Neutrophil (primary cell): ENCODE data around the gene FNDC4.

Experiments used
- H3K27ac ChIP-seq: fragments of 200-600 bp; sonication (generic); 2 replicates; pipeline ENCODE4 v1.5.1; 2016; ENCODE audit warnings: mild to moderate bottlenecking, moderate library complexity
- H3K27me3 ChIP-seq: fragments of 200-600 bp; sonication (generic); 2 replicates; pipeline ENCODE4 v1.6.0; 2016; ENCODE audit warnings: mild to moderate bottlenecking
- H3K36me3 ChIP-seq: fragments of 200-600 bp; sonication (generic); 2 replicates; pipeline ENCODE4 v1.5.1; 2017
- H3K4me1 ChIP-seq, 2 experiments: fragments of 200-600 bp in 1 of 2; sonication (generic) in 1 of 2; 1 replicate in 1 of 2; 2 replicates in 1 of 2; pipeline versions ENCODE4 v1.5.1 to v1.6.1; 2013 to 2016; ENCODE audit warnings: low read depth in 1 of 2, low read length in 1 of 2, mild to moderate bottlenecking in 1 of 2, moderate library complexity in 1 of 2; ENCODE audit not compliant: control insufficient read depth in 1 of 2, insufficient read depth in 1 of 2
- H3K4me3 ChIP-seq, 2 experiments: fragments of 200-600 bp in 1 of 2; sonication (generic) in 1 of 2; 1 replicate in 1 of 2; 2 replicates in 1 of 2; pipeline ENCODE4 v1.5.1; 2013 to 2016; ENCODE audit warnings: low read depth in 1 of 2, low read length in 1 of 2, mild to moderate bottlenecking in 1 of 2, moderate library complexity in 1 of 2
- H3K9me3 ChIP-seq: fragments of 200-600 bp; sonication (generic); 2 replicates; pipeline ENCODE4 v1.5.1; 2016
- CTCF ChIP-seq: fragments of 200-600 bp; sonication (generic); IDR thresholded peaks from 2 replicates; pipeline ENCODE4 v1.5.1; 2016; ENCODE audit warnings: antibody characterized with exemption

FNDC4 gene

GRCh38 chr2:27464443-27464842, 30.6 kb downstream of the FNDC4 start:
- Histone ChIP-seq H3K36me3 (no peaks in the 10 kb centered on the region), H3K27ac (no peak overlapping the region)
- no peak for TF ChIP-seq CTCF

GRCh38 chr2:27461118-27461517, 33.9 kb downstream of the FNDC4 start:
- no peak overlapping the region for H3K27ac ChIP-seq
- H3K4me3 ChIP-seq, result no peak overlapping the region
- peaks cover 11% of the 10 kb centered on the region for H3K36me3 ChIP-seq
- H3K4me1 ChIP-seq, result no peaks in the 10 kb centered on the region
- no peaks in the 10 kb centered on the region for H3K9me3 ChIP-seq
- H3K27me3 ChIP-seq, result no peaks in the 10 kb centered on the region
- no peak for TF ChIP-seq CTCF

More at GRCh38 chr2:27464443-27464842, 30.6 kb downstream of the FNDC4 start:
- Histone ChIP-seq H3K4me1 (no peaks in the 10 kb centered on the region), H3K4me3 (no peak overlapping the region), H3K9me3 (no peaks in the 10 kb centered on the region), H3K27me3 (no peaks in the 10 kb centered on the region)

GRCh38 chr2:27453968-27454367, 41.0 kb downstream of the FNDC4 start:
- Histone ChIP-seq H3K9me3 (no peaks in the 10 kb centered on the region), H3K36me3 (peaks cover 15% of the 10 kb centered on the region), H3K27ac (no peak overlapping the region), H3K27me3 (no peaks in the 10 kb centered on the region), H3K4me3 (no peak overlapping the region), H3K4me1 (no peaks in the 10 kb centered on the region)
- TF ChIP-seq CTCF, result no peak

GRCh38 chr2:27451095-27451494, 43.9 kb downstream of the FNDC4 start:
- H3K4me1 ChIP-seq, result no peaks in the 10 kb centered on the region
- no peak overlapping the region for H3K4me3 ChIP-seq
- no peak for TF ChIP-seq CTCF
- H3K27ac ChIP-seq, result no peak overlapping the region
- peaks cover 4% of the 10 kb centered on the region for H3K36me3 ChIP-seq
- H3K27me3 ChIP-seq, result no peaks in the 10 kb centered on the region
- H3K9me3 ChIP-seq, result no peaks in the 10 kb centered on the region

GRCh38 chr2:27448381-27448780, 46.6 kb downstream of the FNDC4 start:
- H3K27me3 ChIP-seq, result no peaks in the 10 kb centered on the region
- H3K36me3 ChIP-seq, result peaks cover 14% of the 10 kb centered on the region
- H3K9me3 ChIP-seq, result no peaks in the 10 kb centered on the region
- no peaks in the 10 kb centered on the region for H3K4me1 ChIP-seq
- no peak overlapping the region for H3K27ac ChIP-seq
- TF ChIP-seq CTCF, result no peak
- no peak overlapping the region for H3K4me3 ChIP-seq

GRCh38 chr2:27446057-27446456, 48.9 kb downstream of the FNDC4 start:
- Histone ChIP-seq H3K27ac (no peak overlapping the region), H3K4me3 (no peak overlapping the region), H3K27me3 (no peaks in the 10 kb centered on the region), H3K9me3 (no peaks in the 10 kb centered on the region), H3K4me1 (peaks cover 0 to 3% of the 10 kb centered on the region in 2 experiments), H3K36me3 (peaks cover 38% of the 10 kb centered on the region)
- TF ChIP-seq CTCF, result no peak
